ENCODE measurements around the gene MFSD6.
"Not testable (repeated sequence)": the region's sequence is repeated elsewhere in the genome, so short reads cannot be mapped to it uniquely, and the experiment has no call there.

The MFSD6 gene

DNA sequence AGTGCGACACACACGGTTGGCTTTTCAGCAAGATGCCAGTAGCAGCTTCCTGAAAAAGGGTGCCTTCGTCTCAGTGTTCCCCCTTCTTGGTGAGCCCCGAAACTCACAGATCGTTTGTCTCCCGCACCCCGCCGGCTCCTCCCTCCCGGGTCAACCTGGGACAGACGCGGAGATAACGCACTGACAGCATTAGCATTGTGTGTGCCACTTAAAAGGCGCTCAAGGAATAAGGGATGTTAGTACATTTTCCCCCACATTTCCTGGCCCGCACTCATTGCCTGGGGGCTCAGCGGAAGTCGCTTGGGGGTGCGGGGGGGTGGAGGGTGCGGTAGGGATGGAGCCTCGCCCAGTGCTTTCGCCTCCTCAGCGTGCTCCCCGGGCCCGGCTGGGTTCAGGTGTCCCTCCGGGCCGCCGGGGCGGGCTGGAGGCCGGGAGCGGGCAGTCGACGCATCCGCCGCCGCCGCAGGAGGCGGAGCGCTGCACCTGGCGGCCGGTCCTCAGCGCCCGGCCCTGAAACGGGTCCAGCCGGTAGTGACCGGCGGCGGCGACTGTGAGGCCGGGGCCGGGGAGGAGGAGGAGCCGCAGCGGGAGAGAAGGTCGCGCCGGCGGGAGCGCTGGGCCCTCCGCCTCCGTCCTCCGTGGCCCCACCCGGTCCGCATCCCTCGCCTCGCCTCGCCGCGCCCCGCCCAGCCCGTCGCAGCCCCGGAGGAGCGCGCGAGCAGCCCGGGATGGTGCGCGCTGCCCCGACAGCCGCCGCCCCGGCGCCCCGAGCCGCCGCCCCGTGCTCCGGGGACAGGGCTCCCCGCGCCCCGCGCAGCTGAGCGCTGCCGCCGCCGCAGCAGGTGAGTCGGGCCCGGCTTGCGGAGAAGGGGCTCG is at the start of gene MFSD6:
MFSD6 (plus strand) TSS at position 694 of the 876 bp plus-strand sequence. CDS start 27,675 bp downstream, outside the sequence.
- peak; percentile 16 to 66 (median 42) for DNase-seq

DNA sequence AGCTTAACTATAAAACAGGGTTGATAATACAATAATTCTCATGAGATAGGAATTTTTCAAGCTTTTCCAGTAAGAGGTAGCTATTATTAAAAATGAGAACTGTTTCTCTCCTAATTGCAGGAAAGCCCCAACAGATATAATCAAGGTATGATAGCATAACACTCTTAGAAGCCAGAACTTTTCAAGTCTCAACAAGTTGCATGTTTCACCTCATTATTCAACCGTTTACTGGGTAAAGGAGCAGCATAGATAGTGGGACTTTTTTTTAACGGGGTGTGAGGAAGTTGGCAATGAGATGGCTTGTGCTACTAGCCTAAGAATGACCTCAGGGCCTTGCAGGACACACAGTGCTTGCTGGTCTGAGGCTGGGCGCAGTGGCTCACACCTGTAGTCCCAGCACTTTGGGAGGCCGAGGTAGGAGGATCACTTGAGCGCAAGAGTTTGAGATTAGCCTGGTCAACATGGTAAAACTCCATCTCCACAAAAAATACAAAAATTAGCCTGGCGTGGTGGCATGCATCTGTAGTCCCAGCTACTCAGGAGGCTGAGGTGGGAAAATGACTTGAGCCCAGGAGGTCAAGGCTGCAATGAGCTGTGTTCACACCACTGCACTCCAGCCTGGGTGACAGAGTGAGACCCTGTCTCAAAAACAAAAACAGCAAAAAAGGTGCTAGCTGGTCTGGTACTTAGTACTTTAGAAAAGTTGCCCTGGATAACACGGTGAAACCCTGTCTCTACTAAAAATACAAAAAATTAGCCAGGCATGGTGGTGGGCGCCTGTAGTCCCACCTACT is 49.3 kb upstream of the MFSD6 start:
- not testable (repeated sequence) for DNase-seq

DNA sequence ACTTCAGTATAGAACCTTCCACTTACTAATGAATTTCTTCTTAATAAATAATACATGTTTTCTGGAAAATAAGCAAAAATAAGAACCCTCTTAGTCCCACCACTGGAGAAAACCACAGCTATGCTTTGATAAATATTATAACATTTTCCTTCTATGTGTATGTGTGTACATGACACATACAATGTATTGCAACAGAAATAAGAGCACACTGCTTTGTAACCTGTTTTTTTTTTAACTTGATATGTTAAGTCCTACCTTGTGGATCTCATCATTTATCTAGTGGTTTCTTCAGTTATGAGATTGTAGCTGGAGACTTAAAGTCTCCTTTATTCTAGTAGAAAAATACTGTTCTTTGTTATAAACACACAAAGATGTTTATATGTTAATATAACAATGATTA is 47.6 kb upstream of the MFSD6 start:
- no peak for DNase-seq

DNA sequence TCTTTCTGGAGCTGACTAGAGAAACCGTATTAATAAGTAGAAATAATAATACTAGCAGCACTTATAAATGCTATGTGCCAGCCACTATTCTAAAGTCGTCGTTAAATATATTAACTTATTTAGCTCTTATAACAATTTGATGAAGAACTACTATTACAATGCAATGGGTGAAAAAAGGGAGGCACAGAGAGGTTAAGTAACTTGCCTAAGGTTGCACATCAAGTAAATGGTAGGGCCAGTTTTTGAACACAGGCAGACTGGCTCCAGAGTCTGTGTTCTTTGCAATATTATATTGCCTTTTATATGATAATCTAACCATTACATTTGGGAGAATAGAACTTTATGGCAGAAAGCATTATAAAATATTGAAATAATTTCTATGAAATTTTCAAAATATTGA is 47.2 kb upstream of the MFSD6 start:
- no peak for DNase-seq

DNA sequence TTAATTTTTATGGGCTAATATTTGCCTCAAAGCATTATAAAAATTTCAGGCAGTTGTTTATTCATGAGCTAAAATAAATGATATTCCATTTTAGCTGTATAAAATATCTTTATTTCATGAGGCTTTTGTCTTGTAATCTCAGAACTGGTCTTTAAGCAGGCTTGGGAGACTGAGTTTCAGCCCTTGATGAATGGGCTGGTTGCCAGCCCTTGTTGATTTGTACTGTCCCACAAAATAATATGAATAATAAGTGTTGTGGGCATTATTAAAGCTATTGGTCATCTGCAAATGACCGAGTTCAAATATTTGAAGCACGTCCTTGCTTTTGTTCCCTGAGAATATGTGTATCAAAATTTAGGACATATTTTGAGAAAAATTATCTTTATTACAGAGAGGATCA is 46.6 kb upstream of the MFSD6 start:
- DNase-seq = no peak

DNA sequence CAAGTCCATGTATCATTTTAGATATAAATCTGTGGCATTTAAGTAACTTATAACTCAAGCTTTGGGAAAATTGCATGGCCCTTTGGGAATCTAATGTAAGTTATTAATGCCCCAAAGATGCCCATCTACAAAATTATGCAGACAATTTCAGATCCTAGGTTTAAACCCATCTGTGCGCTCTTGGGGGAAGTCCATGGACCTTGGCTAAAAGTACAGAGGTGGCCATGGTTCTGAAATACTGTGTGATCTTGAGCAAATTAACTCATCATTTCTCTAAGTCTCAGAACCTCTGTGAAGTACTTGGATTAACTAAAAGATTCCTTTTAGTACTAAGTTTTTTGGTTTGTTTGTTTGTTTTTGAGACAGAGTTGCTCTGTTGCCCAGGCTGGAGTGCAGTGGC is 45.3 kb upstream of the MFSD6 start:
- no peak for DNase-seq

DNA sequence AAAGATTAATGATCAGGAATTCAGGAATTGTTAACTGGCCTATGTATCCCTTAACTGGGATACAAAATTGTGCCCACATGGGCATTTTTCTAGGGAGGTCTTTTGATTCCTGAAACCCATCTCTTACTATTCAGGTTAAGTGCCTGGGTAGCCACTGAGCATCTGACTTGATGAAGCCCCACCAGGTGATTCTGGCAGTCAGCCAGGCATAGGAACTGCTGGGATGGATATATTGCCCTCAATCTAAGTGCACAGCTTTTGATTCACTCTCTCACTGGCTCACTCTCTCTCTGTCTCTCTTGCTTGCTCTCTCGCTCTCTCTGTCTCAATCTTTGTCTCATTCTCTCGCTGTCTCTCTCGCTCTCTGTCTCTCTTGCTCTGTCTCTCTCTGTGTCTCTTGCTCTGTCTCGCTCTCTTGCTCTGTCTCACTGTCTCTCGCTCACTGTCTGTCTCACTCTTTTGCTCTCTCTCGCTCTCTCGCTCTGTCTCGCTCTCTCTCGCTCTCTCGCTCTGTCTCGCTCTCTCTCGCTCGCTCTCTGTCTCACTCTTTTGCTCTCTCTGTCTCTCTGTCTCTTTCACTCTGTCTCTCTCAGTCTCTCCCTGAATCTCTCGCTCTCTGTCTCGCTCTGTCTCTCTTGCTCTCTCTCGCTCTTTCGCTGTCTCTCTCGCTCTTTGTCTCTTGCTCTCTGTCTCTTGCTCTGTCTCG is 42.5 kb upstream of the MFSD6 start:
- no peak for DNase-seq

DNA sequence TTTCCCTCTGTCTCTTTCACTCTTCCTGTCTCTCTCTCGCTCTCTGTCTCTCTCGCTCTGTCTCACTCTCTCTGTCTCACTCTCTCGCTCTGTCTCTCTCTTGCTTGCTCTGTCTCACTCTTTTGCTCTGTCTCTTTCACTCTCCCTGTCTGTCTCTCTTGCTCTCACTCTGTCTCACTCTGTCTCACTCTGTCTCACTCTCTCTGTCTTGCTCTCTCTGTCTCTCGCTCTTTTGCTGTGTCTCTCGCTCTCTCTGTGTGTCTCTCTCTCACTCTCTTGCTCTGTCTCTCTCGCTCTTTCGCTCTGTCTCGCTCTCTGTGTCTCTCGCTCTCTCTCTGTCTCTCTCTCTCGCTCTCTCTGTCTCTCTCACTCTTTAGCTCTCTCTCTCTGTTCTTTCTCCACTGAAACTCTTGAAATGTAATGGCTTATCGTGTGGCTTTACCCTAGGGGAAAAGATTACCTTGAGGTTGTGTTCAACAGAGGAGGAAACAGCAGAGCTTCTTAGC is 41.9 kb upstream of the MFSD6 start:
- no peak for DNase-seq

DNA sequence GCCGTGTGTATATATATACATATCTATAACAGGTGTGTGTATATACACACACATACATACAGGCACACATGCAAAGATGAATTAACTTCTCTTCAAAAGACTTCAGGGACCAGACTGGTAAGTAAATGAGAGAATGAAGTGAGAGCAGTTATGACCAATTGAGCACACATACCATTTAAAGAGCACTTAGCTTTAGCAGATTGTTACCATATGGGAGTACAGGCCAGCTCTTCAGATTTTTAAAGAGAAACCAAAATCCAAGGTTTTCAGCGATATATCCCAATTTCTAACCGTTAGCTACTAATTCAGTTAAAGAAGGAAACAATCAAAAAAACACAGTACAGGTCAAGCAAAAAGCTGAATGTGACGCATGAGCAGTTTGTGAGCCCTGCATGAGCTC is 41.1 kb upstream of the MFSD6 start:
- no peak for DNase-seq

DNA sequence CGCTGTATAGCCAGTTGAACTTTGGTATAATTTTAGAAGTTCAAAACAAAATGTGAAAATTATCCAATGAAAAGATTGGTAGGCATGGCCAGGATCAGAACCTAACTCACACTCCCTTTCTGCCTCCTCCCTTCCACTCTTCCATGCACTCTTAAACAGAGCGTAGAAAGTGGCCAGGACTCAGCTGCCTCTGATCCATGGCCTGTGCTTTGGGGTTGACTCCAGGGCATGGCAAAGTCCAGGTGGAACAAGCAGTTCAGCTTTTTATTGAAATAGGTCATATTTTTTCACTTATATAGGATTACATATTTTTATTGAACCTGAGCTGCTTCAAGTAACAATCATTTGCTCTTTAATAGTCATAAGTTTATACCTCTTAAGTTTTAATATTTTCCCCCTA is 38.5 kb upstream of the MFSD6 start:
- DNase-seq = no peak

DNA sequence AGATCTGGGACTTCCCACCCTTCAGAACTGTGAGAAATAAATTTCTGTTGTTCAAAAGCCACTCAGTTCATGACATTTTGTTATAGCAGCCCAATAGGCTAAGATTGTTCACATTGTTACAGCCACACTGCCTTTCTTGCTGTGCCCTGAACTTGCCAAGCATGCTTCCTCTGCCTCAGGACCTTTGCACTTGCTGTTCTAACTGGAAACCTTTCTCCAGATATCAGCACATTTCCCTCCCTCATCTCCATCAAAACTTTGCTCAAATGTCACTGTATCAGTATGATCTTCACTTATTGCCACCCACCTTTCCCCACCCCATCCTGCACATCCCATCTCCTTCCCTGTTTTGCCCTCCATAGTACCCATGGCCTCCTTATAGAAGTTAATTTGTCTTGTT is 32.1 kb upstream of the MFSD6 start:
- DNase-seq = no peak

DNA sequence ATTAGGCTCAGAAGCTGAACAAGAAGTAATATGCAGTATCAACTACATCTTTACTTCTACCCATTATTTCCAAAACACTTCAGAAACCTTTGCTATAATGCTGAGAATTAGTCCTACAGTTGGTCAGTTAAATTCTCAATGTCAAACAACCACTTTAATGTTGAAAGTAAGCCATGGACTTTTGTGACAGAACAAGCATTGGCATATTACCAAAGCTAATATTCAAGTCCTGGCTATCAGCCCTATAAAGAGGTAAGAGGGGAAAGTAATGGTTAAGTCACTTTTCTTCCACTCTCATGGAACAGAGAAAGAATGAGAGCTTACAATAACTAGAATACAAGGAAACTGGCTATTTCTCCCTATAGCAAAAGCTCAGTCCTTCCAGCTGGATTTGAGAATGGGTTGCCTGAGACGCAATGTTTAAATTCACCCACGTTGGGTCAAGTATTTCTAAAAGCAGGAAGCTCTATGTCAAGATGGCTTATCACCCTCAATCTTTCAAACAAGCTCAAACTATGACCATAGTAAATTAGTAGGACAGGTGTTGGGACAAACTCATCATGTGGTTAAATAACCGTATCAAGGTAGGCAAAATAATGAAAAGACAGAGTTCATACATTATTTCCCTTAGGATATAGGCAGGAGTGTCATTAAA is 31.4 kb upstream of the MFSD6 start:
- DNase-seq = no peak

DNA sequence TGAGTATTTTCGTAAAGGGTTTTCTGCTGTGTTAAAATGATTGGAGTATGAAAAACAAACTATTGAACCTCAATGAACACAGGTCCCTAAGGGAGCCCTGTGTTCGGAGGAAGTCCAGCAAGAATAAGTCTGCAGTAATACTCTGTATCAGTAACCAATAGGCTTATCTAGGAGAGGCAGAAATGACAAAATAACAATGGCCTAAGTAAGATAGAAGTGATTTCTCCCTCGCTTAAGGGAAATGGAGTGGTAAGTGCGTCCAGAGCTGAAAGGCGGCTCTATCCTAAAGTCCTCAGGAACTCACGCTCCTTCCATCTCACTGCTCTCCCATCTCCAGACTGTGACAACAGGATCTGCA is 29.3 kb upstream of the MFSD6 start:
- DNase-seq = no peak

DNA sequence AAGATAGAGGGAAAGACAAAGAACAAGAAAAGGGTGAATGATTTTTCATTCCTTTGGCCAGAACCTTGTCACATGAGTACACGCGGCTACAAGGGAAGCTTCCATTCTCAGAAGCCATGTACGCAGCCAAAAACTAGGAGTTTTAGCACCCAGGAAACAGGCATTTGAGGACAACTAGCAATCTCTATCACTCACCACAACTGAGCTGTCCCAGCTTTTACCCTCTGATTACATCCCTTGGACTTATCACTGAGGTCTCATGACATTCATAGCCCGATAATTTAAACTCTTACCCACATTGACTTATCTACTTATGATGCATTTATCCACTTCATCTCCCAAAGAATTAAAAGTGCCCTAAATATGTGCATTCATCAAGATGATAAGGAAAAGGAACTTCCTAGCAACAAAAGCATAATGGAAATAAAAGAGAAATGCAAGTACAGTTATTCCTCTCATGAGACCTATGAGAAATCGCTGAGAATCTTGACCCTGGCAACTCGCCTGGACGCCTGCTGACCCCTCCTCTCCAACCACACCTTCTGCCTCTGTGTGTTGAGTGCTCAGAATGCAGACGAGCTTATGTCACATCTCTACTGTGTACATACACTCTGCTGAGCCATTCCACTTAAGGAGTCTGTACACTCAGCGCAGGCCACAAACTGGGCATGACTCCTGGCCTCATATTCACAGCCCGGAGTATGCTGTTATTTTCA is 28.7 kb upstream of the MFSD6 start:
- DNase-seq = no peak

DNA sequence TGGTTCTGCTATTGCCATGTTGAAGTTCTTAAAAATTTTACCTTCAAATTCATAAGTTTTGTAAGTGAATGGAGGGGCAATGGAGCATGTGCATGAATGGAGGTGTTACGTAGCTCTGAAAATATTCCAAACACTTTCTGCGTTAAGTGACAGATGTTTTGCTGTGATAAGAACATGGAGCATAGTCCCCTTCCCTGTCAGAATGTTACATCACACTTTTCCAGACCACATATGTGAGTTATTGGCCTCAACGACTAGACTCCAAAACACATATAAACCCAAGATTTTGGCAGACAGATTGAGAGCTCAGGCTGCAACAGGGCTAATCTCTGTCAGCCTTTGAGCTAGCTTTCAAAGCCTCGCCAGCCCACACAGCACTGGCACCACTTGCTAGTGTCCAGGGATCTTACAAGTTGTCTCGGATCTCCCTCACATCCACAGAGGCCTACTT is 27.2 kb upstream of the MFSD6 start:
- DNase-seq = no peak

DNA sequence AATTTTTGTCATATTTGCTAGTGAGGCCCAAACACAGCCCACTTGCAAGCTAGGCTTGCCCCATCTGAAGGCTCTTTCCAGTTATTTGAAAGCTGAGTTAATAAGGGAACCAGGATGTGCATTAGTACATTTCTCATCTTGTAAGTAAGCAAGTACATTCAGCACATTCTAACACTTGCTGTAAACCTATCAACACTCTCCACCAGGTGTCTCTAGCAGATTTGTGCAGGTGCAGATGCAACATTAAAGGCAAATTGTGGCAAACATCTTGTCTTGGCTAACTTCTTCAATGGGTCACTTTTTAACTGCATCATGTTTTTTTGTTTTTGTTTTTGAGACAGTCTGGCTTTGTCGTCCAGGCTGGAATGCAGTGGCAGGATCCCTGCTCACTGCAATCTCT is 25.3 kb upstream of the MFSD6 start:
- no peak for DNase-seq

DNA sequence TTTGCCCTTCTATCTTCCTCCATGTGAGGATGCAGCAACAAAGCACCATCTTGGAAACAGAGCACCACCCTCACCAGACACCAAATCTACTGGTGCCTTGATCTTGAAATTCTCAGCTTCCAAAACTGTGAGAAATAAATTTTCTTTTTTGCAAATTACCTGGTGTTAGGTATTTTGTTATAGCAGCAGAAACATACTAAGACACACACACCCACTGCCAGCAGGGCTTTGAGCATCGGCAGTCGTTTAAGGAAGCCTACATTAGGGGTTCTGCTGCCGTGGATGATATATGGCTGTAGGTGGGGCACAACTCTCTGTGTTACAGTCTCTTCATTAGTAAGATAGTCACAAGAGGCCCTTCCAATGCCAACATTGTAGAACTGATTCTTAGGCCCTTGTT is 20.7 kb upstream of the MFSD6 start:
- DNase-seq = no peak

DNA sequence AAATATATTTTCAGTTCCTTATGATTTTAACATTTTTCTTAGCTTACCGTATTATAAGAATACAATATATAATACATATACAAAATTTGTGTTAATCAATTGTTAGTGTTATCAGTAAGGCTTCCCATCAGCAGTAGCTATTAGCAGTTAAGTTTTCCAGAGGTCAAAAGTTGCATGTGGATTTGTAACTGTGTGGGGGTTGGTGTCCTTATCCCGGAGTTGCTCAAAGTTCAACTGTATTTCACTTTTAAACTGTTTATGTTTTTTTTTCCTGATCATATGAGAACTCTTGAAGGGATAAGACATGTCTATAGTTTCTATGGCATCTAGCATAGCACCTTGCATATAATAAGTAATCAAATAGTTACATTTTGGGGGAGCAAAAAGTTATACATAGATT is 11.9 kb upstream of the MFSD6 start:
- no peak for DNase-seq

DNA sequence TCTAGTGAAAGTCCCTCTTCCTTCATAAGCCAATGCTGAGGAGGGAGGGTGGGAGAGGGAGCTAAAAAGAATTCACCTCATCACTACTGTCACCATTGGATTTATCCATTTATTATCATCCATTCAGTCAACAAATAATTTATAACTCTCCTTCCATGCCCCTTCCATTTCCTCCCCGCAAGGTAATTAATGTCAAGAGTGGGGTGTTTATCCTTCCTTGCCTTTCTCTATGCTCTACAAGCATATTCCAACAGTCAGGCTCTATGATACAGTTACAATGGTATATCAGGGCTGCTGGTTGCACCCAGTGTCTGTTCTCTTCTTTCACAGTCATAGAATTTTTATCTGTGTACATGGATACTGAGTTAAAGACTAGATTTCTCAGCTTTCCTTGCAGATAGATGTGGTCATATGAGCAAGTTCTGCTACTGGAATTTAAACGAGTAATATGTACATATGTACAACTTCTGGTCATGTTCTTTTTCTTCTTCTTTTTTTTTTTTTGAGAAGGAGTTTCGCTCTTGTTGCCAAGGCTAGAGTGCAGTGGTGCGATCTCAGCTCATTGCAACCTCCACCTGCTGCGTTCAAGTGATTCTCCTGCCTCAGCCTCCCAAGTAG is 5.1 kb upstream of the MFSD6 start:
- no peak for DNase-seq

DNA sequence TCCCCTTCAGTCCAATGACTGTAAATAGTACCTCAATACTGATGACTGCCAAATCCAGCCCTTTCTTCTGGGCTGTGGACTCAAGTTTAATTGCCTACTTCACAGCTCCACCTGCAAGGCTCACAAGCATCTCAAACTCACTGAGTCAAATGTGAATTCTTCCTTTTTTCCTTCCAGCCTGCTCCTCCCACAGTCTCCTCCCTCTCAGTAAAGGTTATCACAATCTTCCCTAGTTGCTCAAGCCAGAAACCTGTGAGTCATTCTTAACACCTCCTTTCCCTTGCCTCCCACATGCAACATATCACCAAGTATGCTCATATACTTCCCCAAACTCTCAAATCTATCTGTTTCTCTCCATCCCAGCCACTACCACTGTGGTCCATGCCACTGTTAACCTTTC is 3.7 kb upstream of the MFSD6 start:
- DNase-seq = no peak

DNA sequence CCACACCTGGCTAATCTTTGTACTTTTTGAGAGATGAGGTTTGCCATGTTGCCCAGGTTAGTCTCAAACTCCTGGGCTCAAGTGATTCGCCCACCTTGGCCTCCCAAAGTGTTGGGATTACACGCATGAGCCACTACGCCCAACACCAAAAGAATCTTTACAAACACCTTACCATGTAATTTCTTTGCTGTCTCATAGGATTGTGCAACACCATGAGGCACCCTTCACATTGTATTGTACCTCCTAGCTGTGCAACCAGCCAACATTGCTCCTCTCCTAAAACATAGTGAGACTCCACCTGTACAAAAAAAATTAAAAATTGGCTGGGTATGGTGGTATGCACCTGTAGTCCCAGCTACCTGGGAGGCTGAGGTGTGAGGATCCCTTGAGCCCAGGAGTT is 3.1 kb upstream of the MFSD6 start:
- no peak for DNase-seq

DNA sequence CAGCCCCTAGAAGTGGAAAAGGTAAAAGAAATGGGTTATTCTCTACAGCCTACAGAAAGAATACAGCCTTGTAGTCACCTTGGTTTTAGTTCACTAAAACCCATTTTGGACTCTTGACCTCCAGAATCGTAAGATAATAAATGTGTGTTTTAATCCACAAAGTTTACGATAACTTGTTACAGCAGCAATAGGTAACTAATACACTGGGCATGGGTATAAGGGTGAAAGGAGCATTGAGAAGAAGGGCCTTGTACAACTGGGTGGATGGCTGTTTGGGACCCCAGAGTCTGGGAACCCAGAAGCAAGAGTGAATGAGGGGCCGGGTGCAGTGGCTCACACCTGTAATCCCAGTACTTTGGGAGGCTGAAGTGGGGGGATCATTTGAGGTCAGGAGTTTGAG is 2.2 kb upstream of the MFSD6 start:
- no peak for DNase-seq

Data from activated naive CD4-positive, alpha-beta T cell (primary cell).